Natural killer cell (primary cell): ENCODE results near the gene SFXN2. TPM values are rescaled to one million over a fixed set of nuclear protein-coding genes. Genes with fewer than 3 reads are reported as not detected.

Experiments used
- ATAC-seq, 3 donors: fragments of 150-1000 bp in 2 of 3; fragments of 200-7000 bp in 1 of 3; cut with Tn5 transposase; 1 replicate in 1 of 3; 2 replicates in 2 of 3; pipeline ENCODE4 v1.10.0; 2021; ENCODE audit warnings: mild to moderate bottlenecking in 2 of 3, moderate library complexity in 2 of 3
- DNase-seq, 2 donors: peaks; one replicate each; pipeline versions ENCODE4 v3.0.0 to v3.0.0-alpha.2; 2013 to 2021; ENCODE audit warnings: mixed read lengths in 1 of 2
- H3K27ac ChIP-seq: one replicate; pipeline ENCODE4 v1.5.1; 2013; ENCODE audit warnings: mild to moderate bottlenecking, low read length
- H3K27me3 ChIP-seq: one replicate; pipeline ENCODE4 v1.6.1; 2013; ENCODE audit warnings: low read length; ENCODE audit not compliant: control insufficient read depth, insufficient read depth
- H3K36me3 ChIP-seq: one replicate; pipeline ENCODE4 v1.6.1; 2013; ENCODE audit warnings: low read length; ENCODE audit not compliant: control insufficient read depth, insufficient read depth
- H3K4me1 ChIP-seq: one replicate; pipeline ENCODE4 v1.6.1; 2013; ENCODE audit warnings: low read length; ENCODE audit not compliant: control insufficient read depth, insufficient read depth
- H3K4me3 ChIP-seq: one replicate; pipeline ENCODE4 v1.5.1; 2013; ENCODE audit warnings: low read length
- H3K9me3 ChIP-seq: one replicate; pipeline ENCODE4 v1.6.1; 2013; ENCODE audit warnings: low read length; ENCODE audit not compliant: control insufficient read depth, insufficient read depth
- H3K27ac Mint-ChIP-seq, 2 donors: one replicate each; pipeline ENCODE4 v1.8.0; 2022; ENCODE audit warnings: mild to moderate bottlenecking in 2 of 2, mixed read lengths in 2 of 2, moderate library complexity in 1 of 2
- H3K27me3 Mint-ChIP-seq, 2 donors: one replicate each; pipeline ENCODE4 v1.8.0; 2022; ENCODE audit warnings: low read depth in 2 of 2, mixed read lengths in 2 of 2
- H3K36me3 Mint-ChIP-seq: one replicate; pipeline ENCODE4 v1.8.0; 2022; ENCODE audit warnings: mixed read lengths
- H3K4me1 Mint-ChIP-seq, 2 donors: one replicate each; pipeline ENCODE4 v1.8.0; 2022; ENCODE audit warnings: mixed read lengths in 2 of 2
- H3K4me3 Mint-ChIP-seq: one replicate; pipeline ENCODE4 v1.8.0; 2022; ENCODE audit warnings: mild to moderate bottlenecking, moderate library complexity, mixed read lengths
- H3K9me3 Mint-ChIP-seq, 2 donors: one replicate each; pipeline ENCODE4 v1.8.0; 2022; ENCODE audit warnings: mixed read lengths in 2 of 2
- WGBS: methylation state at CpG from one replicate; pipeline ENCODE4 v1.1.7; 2013; ENCODE audit warnings: missing lambda C conversion rate; ENCODE audit not compliant: insufficient coverage; 5-methylcytosine and 5-hydroxymethylcytosine counted together
- intact Hi-C: fragments of 100-400 bp; cut with micrococcal nuclease; formaldehyde crosslinking; loops from one replicate; pipeline ENCODE4 v1.14.2; 2022
- total RNA-seq, 4 donors: library from RNA; stranded (reverse); fragments of 120-200 nt in 1 of 4; gene quantifications; one replicate each; pipeline versions ENCODE4 v1.2.3 to v1.2.4, GENCODE V29; 2013 to 2022
- TF ChIP-seq, protein P1 (sequence below): fragments of 200-600 bp; IDR thresholded peaks from one replicate; pipeline ENCODE4 v1.8.0; 2022; ENCODE audit warnings: antibody characterized with exemption

SFXN2 gene
- total RNA-seq, 3 donors from 2014 or later (not counting 1 experiment from before 2014, with no cell fraction given) = 4.8 to 8.0 (median 5.1) TPM

DNA sequence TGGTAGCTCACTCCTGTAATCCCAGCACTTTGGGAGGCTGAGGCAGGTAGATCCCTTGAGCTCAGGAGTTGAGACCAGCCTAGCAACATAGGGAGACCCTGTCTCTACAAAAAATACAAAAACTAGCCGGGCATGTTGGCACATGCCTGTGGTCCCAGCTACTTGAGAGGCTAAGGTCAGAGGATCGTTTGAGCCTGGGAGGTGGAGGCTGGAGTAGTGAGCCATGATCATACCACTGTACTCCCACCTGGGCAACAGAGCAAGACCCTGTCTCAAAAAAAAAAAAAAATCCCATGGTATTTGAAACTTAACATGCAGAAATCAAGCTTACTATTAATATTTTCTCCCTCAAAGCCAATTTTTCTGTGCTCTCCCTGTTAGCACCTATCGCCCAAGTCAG lies 5.9 kb downstream of the SFXN2 start:
- TF ChIP-seq, protein P1, sequence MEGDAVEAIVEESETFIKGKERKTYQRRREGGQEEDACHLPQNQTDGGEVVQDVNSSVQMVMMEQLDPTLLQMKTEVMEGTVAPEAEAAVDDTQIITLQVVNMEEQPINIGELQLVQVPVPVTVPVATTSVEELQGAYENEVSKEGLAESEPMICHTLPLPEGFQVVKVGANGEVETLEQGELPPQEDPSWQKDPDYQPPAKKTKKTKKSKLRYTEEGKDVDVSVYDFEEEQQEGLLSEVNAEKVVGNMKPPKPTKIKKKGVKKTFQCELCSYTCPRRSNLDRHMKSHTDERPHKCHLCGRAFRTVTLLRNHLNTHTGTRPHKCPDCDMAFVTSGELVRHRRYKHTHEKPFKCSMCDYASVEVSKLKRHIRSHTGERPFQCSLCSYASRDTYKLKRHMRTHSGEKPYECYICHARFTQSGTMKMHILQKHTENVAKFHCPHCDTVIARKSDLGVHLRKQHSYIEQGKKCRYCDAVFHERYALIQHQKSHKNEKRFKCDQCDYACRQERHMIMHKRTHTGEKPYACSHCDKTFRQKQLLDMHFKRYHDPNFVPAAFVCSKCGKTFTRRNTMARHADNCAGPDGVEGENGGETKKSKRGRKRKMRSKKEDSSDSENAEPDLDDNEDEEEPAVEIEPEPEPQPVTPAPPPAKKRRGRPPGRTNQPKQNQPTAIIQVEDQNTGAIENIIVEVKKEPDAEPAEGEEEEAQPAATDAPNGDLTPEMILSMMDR = no peak
- WGBS = 98% methylated on average over 2 of the region's 3 CpGs
- Histone ChIP-seq H3K27me3 (no peaks in the 10 kb centered on the region), H3K4me3 (no peak overlapping the region), H3K27ac (no peak overlapping the region), H3K9me3 (no peaks in the 10 kb centered on the region), H3K36me3 (peaks cover 4% of the 10 kb centered on the region), H3K4me1 (peaks cover 3% of the 10 kb centered on the region)
- H3K27me3 Mint-ChIP-seq = no peaks in the 10 kb centered on the region
- no peaks in the 10 kb centered on the region for H3K9me3 Mint-ChIP-seq
- DNase-seq (no peak), ATAC-seq (no peak)
- H3K27ac Mint-ChIP-seq = no peak overlapping the region
- intact Hi-C loops = no loop called here
- H3K36me3 Mint-ChIP-seq = no peaks in the 10 kb centered on the region
- peaks cover 0 to 5% of the 10 kb centered on the region in 2 donors for H3K4me1 Mint-ChIP-seq
- no peak overlapping the region for H3K4me3 Mint-ChIP-seq

DNA sequence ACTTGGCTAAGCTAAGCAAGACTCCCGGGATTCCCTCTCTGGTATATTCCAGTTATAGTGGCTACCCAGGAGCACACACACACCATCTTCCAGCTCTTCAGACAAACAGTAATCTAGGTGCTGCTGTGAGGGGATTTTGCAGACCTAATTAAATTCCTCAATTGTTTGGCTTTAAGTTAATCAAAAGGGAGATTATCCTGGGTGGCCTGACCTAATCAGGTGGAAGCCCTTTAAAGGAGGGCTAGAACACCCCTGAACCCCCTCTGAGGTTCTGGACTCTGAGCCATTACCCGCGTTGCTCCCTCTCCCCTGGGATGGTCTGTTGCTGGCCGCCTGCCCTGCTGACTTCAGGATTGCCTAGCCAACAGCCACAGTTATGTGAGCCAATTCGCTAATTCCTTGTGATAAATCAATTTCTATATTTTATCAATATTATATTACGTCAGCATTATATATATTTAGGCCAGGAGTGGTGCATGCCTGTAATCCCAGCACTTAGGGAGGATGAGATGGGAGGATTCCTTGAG lies 6.4 kb downstream of the SFXN2 start:
- H3K36me3 Mint-ChIP-seq = no peaks in the 10 kb centered on the region
- WGBS = 98% methylated on average over 3 of the region's 6 CpGs
- Histone ChIP-seq H3K4me3 (no peak overlapping the region), H3K36me3 (peaks cover 4% of the 10 kb centered on the region), H3K4me1 (no peaks in the 10 kb centered on the region), H3K27ac (no peak overlapping the region), H3K27me3 (no peaks in the 10 kb centered on the region), H3K9me3 (no peaks in the 10 kb centered on the region)
- H3K4me3 Mint-ChIP-seq = no peak overlapping the region
- ATAC-seq (no peak), DNase-seq (no peak)
- H3K27me3 Mint-ChIP-seq = no peaks in the 10 kb centered on the region
- no peaks in the 10 kb centered on the region for H3K9me3 Mint-ChIP-seq
- no peak overlapping the region for H3K27ac Mint-ChIP-seq
- intact Hi-C loops = no loop called here
- TF ChIP-seq, protein P1 = no peak
- peaks cover 0 to 5% of the 10 kb centered on the region in 2 donors for H3K4me1 Mint-ChIP-seq

DNA sequence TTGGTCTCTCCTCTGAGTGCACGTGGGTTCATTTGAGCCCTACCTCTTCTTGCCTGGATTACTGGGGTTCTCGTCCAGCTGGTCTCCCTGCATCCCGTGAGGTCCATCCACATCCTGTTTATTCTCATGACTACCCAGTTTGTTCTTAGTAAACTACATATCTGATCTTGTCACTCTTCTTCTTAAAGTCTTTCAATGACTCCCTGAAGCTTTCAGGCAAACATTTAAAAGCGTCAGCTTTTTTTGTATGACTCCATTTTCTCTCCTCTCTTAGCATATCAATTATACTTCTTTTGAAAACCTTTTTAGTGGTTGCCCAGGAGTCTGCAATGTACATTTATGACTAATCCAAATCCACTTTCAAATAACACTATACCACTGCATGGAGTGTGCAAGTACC lies 7.5 kb downstream of the SFXN2 start:
- H3K27ac Mint-ChIP-seq = no peak overlapping the region
- DNase-seq = no peak
- H3K36me3 Mint-ChIP-seq = no peaks in the 10 kb centered on the region
- Histone ChIP-seq H3K9me3 (no peaks in the 10 kb centered on the region), H3K4me3 (no peak overlapping the region), H3K36me3 (peaks cover 6% of the 10 kb centered on the region), H3K4me1 (no peaks in the 10 kb centered on the region), H3K27ac (no peak overlapping the region), H3K27me3 (no peaks in the 10 kb centered on the region)
- no peaks in the 10 kb centered on the region for H3K27me3 Mint-ChIP-seq
- 89% methylated on average over 4 of the region's 4 CpGs for whole genome bisulfite sequencing
- intact Hi-C loops = no loop called here
- H3K4me1 Mint-ChIP-seq = peaks cover 0 to 5% of the 10 kb centered on the region in 2 donors
- no peak for ATAC-seq
- TF ChIP-seq, protein P1 = no peak
- H3K4me3 Mint-ChIP-seq = no peak overlapping the region
- no peaks in the 10 kb centered on the region for H3K9me3 Mint-ChIP-seq

DNA sequence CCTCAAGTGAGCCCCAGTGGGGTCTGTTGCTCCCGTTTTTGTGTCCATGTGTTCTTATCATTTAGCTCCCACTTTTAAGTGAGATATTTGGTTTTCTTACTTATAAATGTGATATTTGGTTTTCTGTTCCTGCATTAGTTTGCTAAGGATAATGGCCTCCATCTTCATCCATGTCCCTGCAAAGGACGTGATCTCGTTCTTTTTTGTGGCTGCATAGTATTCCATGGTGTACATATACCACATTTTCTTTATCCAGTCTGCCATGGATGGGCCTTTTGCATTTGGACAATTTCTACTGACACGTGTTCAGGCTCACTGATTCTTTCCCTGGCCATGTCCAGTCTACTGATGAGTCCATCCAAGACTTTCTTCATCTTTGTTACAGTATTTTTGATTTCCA lies 9.6 kb downstream of the SFXN2 start:
- peaks cover 8% of the 10 kb centered on the region for H3K4me1 ChIP-seq
- peaks cover 9% of the 10 kb centered on the region for H3K36me3 ChIP-seq
- H3K9me3 ChIP-seq = no peaks in the 10 kb centered on the region
- Mint-ChIP-seq H3K4me3 (no peak overlapping the region), H3K27ac (no peak overlapping the region), H3K27me3 (no peaks in the 10 kb centered on the region), H3K9me3 (no peaks in the 10 kb centered on the region), H3K36me3 (no peaks in the 10 kb centered on the region), H3K4me1 (peaks cover 6% of the 10 kb centered on the region in 2 donors)
- WGBS = 98% methylated on average over 3 of the region's 4 CpGs
- DNase-seq (no peak), ATAC-seq (no peak)
- intact Hi-C loops = no loop called here
- no peak overlapping the region for H3K27ac ChIP-seq
- no peaks in the 10 kb centered on the region for H3K27me3 ChIP-seq
- TF ChIP-seq, protein P1 = no peak
- no peak overlapping the region for H3K4me3 ChIP-seq
